ENCODE results near the gene RAB27A. TPM values are rescaled to one million over a fixed set of nuclear protein-coding genes. Genes with fewer than 3 reads are reported as not detected.

RAB27A gene
- total RNA-seq, 1 experiment from 2014 or later: 8.0 TPM

DNA sequence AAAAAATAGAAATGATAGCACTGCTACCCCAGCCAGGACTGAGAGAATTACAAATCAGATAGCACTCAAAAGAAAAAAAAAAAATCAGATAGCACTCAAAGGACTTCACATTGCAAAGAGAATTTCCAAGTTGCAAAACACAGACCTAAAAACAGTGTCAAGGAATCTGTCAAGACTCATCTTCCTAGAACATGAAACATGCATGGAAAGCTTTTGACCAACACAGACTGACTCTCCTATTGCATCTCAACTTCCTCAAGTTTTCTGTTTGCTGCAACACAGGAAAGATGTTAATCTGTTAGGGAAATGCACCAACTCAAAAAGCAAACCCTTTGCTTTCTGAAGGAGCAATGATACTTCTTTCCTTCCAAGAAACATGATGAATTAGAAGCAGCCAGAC is 42.3 kb downstream of the RAB27A start:
- no TSS peak for BruUV-seq (replicated peaks)
- H3K4me3 ChIP-seq (ENCODE audit: low read depth in 2 of 2, low read length in 2 of 2): no peak overlapping the region
- no peak overlapping the region for H3K27ac ChIP-seq (ENCODE audit: low read length)
- intact Hi-C loops (cut with micrococcal nuclease; ENCODE audit: unreplicated experiment): no loop called here
- H3K4me1 ChIP-seq (ENCODE audit: control insufficient read depth, insufficient read depth, low read length): no peaks in the 10 kb centered on the region
- in situ Hi-C loops (cut with HindIII; ENCODE audit: low pct_unique_long_range_greater_than_20kb, low sequenced_read_pairs): no loop called here
- CTCF ChIA-PET: no interaction called here
- H3K36me3 ChIP-seq (ENCODE audit: control insufficient read depth, insufficient read depth, low read length): no peaks in the 10 kb centered on the region
- no peaks in the 10 kb centered on the region for H3K9me3 ChIP-seq (ENCODE audit: control insufficient read depth, insufficient read depth, low read depth, low read length)
- POLR2A ChIA-PET: interaction anchor here (0.7 kb wide), 1 partner anchor 18 kb away, joined by 4 read pairs; no protein-coding TSS in a partner anchor
- TF ChIP-seq TCF7L2 (IDR thresholded peaks at IDR 0.05; ENCODE audit: low read depth, low read length) (no peak), SIN3A (IDR thresholded peaks at IDR 0.05; ENCODE audit: borderline replicate concordance, insufficient read depth, low read depth, low read length) (no peak), POLR2AphosphoS5 (IDR thresholded peaks at IDR 0.05; ENCODE audit: low read depth, low read length) (no peak)
- TF ChIP-seq, protein P1, sequence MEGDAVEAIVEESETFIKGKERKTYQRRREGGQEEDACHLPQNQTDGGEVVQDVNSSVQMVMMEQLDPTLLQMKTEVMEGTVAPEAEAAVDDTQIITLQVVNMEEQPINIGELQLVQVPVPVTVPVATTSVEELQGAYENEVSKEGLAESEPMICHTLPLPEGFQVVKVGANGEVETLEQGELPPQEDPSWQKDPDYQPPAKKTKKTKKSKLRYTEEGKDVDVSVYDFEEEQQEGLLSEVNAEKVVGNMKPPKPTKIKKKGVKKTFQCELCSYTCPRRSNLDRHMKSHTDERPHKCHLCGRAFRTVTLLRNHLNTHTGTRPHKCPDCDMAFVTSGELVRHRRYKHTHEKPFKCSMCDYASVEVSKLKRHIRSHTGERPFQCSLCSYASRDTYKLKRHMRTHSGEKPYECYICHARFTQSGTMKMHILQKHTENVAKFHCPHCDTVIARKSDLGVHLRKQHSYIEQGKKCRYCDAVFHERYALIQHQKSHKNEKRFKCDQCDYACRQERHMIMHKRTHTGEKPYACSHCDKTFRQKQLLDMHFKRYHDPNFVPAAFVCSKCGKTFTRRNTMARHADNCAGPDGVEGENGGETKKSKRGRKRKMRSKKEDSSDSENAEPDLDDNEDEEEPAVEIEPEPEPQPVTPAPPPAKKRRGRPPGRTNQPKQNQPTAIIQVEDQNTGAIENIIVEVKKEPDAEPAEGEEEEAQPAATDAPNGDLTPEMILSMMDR (IDR thresholded peaks at IDR 0.05): no peak
- TF ChIP-seq, protein P2, sequence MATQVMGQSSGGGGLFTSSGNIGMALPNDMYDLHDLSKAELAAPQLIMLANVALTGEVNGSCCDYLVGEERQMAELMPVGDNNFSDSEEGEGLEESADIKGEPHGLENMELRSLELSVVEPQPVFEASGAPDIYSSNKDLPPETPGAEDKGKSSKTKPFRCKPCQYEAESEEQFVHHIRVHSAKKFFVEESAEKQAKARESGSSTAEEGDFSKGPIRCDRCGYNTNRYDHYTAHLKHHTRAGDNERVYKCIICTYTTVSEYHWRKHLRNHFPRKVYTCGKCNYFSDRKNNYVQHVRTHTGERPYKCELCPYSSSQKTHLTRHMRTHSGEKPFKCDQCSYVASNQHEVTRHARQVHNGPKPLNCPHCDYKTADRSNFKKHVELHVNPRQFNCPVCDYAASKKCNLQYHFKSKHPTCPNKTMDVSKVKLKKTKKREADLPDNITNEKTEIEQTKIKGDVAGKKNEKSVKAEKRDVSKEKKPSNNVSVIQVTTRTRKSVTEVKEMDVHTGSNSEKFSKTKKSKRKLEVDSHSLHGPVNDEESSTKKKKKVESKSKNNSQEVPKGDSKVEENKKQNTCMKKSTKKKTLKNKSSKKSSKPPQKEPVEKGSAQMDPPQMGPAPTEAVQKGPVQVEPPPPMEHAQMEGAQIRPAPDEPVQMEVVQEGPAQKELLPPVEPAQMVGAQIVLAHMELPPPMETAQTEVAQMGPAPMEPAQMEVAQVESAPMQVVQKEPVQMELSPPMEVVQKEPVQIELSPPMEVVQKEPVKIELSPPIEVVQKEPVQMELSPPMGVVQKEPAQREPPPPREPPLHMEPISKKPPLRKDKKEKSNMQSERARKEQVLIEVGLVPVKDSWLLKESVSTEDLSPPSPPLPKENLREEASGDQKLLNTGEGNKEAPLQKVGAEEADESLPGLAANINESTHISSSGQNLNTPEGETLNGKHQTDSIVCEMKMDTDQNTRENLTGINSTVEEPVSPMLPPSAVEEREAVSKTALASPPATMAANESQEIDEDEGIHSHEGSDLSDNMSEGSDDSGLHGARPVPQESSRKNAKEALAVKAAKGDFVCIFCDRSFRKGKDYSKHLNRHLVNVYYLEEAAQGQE (IDR thresholded peaks at IDR 0.05; ENCODE audit: insufficient read depth in 1 of 2, low read depth in 2 of 2, low read length in 1 of 2): no peak
- DNase-seq (ENCODE audit: low read depth, low spot score): no peak
- no peak for ATAC-seq
- H3K27me3 ChIP-seq (ENCODE audit: control insufficient read depth, insufficient read depth, low read length): no peaks in the 10 kb centered on the region

DNA sequence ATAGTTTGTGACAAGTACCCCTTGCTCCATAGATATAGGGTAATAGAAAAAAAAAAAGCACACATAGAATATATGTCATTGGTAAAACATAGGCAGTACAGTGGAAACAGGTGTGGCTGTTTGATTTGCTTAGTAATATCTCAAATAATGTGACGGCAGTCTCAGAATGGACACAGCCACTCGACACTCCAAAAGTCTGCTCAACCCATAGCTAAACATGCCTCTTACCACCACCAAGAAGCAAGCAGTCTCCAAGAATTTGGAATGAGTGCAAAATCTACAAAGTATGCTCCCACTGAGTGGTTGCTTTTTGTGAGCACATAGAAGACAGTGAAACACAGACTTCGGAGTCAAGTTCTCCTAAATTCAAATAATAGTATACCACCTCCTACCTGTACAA is 43.0 kb downstream of the RAB27A start:
- no peak for DNase-seq (ENCODE audit: low read depth, low spot score)
- TF ChIP-seq SIN3A (IDR thresholded peaks at IDR 0.05; ENCODE audit: borderline replicate concordance, insufficient read depth, low read depth, low read length) (no peak), TCF7L2 (IDR thresholded peaks at IDR 0.05; ENCODE audit: low read depth, low read length) (no peak), POLR2AphosphoS5 (IDR thresholded peaks at IDR 0.05; ENCODE audit: low read depth, low read length) (no peak)
- TF ChIP-seq, protein P2 (IDR thresholded peaks at IDR 0.05; ENCODE audit: insufficient read depth in 1 of 2, low read depth in 2 of 2, low read length in 1 of 2): no peak
- TF ChIP-seq, protein P1 (IDR thresholded peaks at IDR 0.05): no peak
- CTCF ChIA-PET: no interaction called here

More for the DNA sequence above, 43.0 kb downstream of the RAB27A start:
- BruUV-seq (replicated peaks): no TSS peak
- Histone ChIP-seq H3K4me3 (ENCODE audit: low read depth in 2 of 2, low read length in 2 of 2) (no peak overlapping the region), H3K9me3 (ENCODE audit: control insufficient read depth, insufficient read depth, low read depth, low read length) (no peaks in the 10 kb centered on the region), H3K27me3 (ENCODE audit: control insufficient read depth, insufficient read depth, low read length) (no peaks in the 10 kb centered on the region), H3K36me3 (ENCODE audit: control insufficient read depth, insufficient read depth, low read length) (no peaks in the 10 kb centered on the region), H3K27ac (ENCODE audit: low read length) (no peak overlapping the region), H3K4me1 (ENCODE audit: control insufficient read depth, insufficient read depth, low read length) (no peaks in the 10 kb centered on the region)
- POLR2A ChIA-PET: no interaction called here
- intact Hi-C loops (cut with micrococcal nuclease; ENCODE audit: unreplicated experiment) (no loop called here), in situ Hi-C loops (cut with HindIII; ENCODE audit: low pct_unique_long_range_greater_than_20kb, low sequenced_read_pairs) (no loop called here)
- ATAC-seq: no peak
